Stimulated activated CD8-positive, alpha-beta memory T cell treated with anti-CD3 and anti-CD28 coated beads, Interleukin-15, amount 100 ng/mL, for 24 hours (primary cell): Measurements from ENCODE around the gene DRICH1.
"Not testable (repeated sequence)": the region's sequence is repeated elsewhere in the genome, so short reads cannot be mapped to it uniquely, and the experiment has no call there.

ENCODE experiments used
- DNase-seq: peaks from one replicate; pipeline ENCODE4 v3.0.0-alpha.2; 2020; ENCODE audit warnings: low read depth

DRICH1 gene

DNA sequence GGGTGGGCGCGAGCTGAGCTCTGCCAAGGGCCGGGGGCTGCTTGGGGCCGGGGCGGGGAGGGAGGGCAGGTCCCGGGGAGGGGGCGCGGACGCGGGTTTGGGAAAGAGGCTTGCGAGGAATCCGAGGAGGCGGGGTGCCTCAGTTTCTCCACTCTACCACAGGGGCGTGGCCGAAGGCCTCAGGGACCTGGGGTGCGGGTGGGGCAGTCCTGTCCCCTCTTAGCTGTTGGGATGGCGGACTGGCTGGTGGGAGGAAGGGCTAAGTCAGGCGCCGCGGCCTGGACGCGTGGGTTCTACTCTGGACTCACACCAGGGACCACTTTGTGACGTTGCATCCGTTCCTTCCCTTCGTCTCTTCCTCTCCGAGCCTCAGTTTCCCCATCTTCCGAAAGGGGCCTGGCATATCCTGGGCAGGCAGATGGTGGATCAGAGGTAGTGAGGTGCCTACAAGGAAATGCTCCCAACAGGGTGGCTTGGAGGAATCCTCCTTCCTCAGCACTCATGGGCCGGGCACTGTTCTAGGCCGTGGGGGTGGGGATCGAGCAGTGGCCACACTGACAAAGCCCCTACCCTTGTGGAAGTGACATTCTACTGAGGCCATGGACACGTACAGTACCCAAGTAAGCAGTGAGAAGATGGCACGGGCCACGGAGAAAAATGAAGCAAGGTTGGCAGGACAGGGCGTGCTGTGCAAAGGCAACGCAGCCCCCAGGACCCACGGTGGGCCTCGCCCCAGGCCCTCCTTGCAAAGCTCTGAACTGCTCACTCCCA lies 65.2 kb downstream of the DRICH1 start:
- DNase-seq: no peak

DNA sequence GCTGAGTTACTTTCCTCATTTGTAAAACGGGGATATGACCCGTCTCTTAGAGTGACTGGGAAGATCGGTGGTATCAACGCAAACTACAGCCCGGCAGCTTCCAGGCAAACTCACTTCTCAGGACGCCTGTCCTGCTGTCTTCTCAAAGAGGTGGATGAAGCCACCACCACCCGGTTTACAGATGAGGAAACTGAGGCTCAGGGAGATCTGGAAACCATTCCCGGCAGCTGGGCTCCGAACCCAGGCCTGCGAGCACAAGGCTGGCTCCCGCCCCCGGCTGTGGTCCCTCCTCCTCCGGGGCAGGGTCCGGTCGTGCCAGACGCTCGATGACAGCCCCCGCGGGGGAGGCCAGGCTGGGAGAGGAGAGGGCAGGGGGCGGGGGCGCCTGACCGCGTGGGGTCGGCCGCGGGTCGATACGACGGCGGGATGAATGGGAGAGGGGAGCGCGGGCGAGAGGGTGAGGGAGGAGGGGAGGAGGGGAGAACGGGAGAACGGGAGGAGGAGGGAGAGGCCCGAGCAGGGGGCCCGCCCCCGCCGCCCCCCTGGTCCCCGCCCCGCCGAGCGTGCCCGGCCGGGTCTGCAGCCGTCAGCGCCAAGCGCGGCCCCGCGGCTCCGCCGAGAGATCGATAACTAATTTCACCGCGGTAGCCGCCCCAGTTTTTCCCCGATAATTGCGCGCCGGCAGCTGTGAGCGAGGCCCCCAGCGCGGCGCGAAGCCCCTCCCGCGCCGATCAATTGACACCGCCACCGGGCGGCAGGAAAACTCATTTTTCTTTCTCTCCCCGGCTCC lies 66.0 kb downstream of the DRICH1 start:
- DNase-seq: no peak

GRCh38 chr22:23565305-23565914 lies 66.7 kb downstream of the DRICH1 start:
- no peak for DNase-seq

- no peak for DNase-seq
Observed at GRCh38 chr22:23564276-23564675, 67.8 kb downstream of the DRICH1 start.

DNA sequence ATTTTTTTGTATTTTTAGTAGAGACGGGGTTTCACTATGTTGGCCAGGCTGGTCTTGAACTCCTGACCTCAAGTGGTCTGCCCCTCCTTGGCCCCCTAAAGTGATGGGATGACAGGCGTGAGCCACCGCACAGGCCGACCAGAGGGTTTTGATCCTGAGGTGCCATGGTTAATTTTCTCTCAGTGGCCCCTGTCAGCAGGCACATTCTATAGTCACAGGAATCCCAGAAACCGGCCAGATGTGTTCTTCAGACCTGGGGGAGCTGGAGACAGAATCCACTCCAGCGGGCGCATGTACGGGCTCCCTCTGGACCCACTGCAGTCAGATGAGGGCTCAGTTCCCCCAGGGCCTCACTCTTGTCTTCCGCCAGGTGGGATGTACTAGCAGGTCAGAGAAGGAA lies 69.0 kb downstream of the DRICH1 start:
- DNase-seq: no peak

DNA sequence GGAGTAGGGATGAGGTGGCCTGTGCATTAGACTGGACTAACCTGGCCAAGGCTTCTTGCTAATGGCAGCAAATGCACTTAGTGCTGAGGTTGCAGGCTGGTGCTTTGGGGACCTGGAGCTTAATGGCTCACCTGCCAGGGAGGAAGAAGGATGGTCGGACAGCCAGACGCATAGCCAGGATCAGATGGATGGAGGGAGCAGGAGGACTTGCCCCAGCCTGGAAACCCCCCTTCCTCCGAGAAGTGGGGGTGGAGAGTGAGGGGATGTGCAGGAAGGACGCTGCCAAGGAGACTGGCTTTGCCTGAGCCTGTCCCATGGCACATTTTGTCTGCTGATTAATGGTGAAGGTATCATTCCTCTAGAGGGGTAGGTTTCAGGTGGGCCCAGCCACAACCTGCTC lies 69.9 kb downstream of the DRICH1 start:
- DNase-seq: no peak

DNA sequence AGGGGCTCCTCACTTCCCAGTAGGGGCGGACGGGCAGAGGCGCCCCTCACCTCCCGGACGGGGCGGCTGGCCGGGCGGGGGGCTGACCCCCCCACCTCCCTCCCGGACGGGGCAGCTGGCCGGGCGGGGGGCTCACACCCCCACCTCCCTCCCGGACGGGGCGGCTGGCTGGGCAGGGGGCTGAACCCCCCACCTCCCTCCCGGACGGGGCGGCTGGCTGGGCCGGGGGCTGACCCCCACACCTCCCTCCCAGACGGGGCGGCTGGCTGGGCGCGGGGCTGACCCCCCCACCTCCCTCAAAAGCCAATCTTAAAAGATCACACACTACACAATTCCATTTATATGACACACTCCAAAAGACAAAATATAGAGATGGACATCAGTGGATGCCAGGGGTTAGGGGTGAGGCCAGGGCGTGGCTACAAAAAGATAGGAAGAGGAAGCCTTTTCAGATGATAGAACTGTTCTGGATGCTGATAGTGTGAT lies 71.1 kb downstream of the DRICH1 start:
- DNase-seq: not testable (repeated sequence)

GRCh38 chr22:23560215-23560614 lies 71.9 kb downstream of the DRICH1 start:
- DNase-seq: not testable (repeated sequence)
